Central memory CD8-positive, alpha-beta T cell (primary cell): ENCODE measurements around the gene GPRIN2.
A peak's percentile ranks its signal among the peaks of the same experiment; 100 is the strongest.

ENCODE experiments used
- ATAC-seq: fragments of 150-1000 bp; cut with Tn5 transposase; replicated peaks from 2 replicates; pipeline ENCODE4 v1.10.0; 2022; ENCODE audit warnings: mild to moderate bottlenecking, moderate FRiP score, moderate number of reproducible peaks; ENCODE audit not compliant: poor library complexity, severe bottlenecking; ENCODE audit errors: extremely low read depth
- DNase-seq, 2 donors: peaks; one replicate each; pipeline ENCODE4 v3.0.0; 2021; ENCODE audit warnings: low spot score in 2 of 2
- H3K27ac Mint-ChIP-seq: one replicate; pipeline ENCODE4 v1.8.0; 2022; ENCODE audit warnings: low read depth, mild to moderate bottlenecking, moderate library complexity, mixed read lengths
- H3K27me3 Mint-ChIP-seq: one replicate; pipeline ENCODE4 v1.8.0; 2022; ENCODE audit warnings: mixed read lengths
- H3K36me3 Mint-ChIP-seq: one replicate; pipeline ENCODE4 v1.8.0; 2022; ENCODE audit warnings: mild to moderate bottlenecking, moderate library complexity, mixed read lengths; ENCODE audit not compliant: insufficient read depth
- H3K4me1 Mint-ChIP-seq: one replicate; pipeline ENCODE4 v1.8.0; 2022; ENCODE audit warnings: mixed read lengths
- H3K4me3 Mint-ChIP-seq: one replicate; pipeline ENCODE4 v1.8.0; 2022; ENCODE audit warnings: mild to moderate bottlenecking, moderate library complexity, mixed read lengths
- H3K9me3 Mint-ChIP-seq: one replicate; pipeline ENCODE4 v1.8.0; 2022; ENCODE audit warnings: mixed read lengths

GPRIN2 gene

GRCh38 chr10:46559231-46559671 is 2.8 kb upstream of the GPRIN2 start:
- no peaks in the 10 kb centered on the region for H3K9me3 Mint-ChIP-seq
- DNase-seq (peak in 1 of 2 donors; percentile 8), ATAC-seq (no peak)
- H3K36me3 Mint-ChIP-seq = peaks cover 2% of the 10 kb centered on the region
- H3K27me3 Mint-ChIP-seq = no peaks in the 10 kb centered on the region
- H3K27ac Mint-ChIP-seq = no peak overlapping the region
- H3K4me3 Mint-ChIP-seq = no peak overlapping the region
- peaks cover 12% of the 10 kb centered on the region for H3K4me1 Mint-ChIP-seq

GRCh38 chr10:46558392-46559185 is 2.1 kb upstream of the GPRIN2 start:
- no peak overlapping the region for H3K27ac Mint-ChIP-seq
- DNase-seq (peak in 1 of 2 donors; percentile 12), ATAC-seq (no peak)
- H3K4me3 Mint-ChIP-seq = no peak overlapping the region
- H3K9me3 Mint-ChIP-seq = no peaks in the 10 kb centered on the region
- H3K4me1 Mint-ChIP-seq = peaks cover 12% of the 10 kb centered on the region
- H3K36me3 Mint-ChIP-seq = peaks cover 2% of the 10 kb centered on the region
- no peaks in the 10 kb centered on the region for H3K27me3 Mint-ChIP-seq

- peaks cover 12% of the 10 kb centered on the region for H3K4me1 Mint-ChIP-seq
- ATAC-seq (no peak), DNase-seq (peak in 1 of 2 donors; percentile 11)
- H3K27ac Mint-ChIP-seq = no peak overlapping the region
- peak overlapping the region; percentile 59 for H3K4me3 Mint-ChIP-seq
- no peaks in the 10 kb centered on the region for H3K27me3 Mint-ChIP-seq
- H3K9me3 Mint-ChIP-seq = no peaks in the 10 kb centered on the region
- peaks cover 2% of the 10 kb centered on the region for H3K36me3 Mint-ChIP-seq
Measured at GRCh38 chr10:46558122-46558391, 1.6 kb upstream of the GPRIN2 start.

- Mint-ChIP-seq H3K9me3 (no peaks in the 10 kb centered on the region), H3K4me1 (peaks cover 12% of the 10 kb centered on the region), H3K4me3 (peak overlapping the region; percentile 59), H3K36me3 (peaks cover 2% of the 10 kb centered on the region), H3K27ac (no peak overlapping the region), H3K27me3 (no peaks in the 10 kb centered on the region)
- no peak for ATAC-seq
- DNase-seq = peak; percentile 9 to 13
Measured at GRCh38 chr10:46557319-46558121, 1.1 kb upstream of the GPRIN2 start.

DNA sequence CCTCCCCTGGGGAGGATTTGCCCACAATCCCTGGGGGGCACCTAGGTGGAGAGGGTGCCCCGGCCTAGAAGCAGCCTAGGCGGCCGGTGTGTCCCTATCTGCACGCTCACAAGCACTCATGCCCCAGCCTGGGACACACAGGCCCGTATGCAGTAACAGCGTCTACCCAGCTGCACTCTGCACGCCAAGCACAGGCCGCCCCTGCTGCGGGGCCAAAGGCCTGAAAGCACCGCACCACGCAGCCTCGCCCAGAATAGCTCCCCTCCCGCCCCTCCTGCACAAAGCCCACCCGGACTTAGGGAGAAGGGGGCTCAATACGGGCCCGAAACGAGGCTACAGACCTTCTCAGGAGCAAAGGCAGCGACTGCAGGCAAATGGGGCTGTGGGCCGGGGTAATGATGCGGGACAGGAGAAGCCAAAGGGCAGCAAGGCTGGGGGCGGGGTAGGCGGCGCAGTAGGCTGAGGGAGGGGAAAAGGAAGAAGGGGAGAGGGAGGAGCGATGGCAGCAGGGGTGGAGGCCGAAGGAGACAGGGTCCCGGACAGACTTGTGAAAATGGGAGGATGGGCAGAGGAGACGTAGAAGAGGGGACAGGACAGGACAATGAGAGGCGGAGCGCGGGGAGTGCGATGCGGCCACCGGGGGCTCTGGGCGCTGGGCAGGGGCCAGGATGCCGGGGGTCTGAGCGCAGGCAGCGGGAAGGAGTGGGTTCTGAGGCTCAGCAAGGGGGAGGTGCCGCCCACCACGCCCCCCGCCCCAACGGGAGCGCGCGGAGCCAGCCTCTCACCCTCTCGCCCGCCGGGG is 544 bp downstream of the GPRIN2 start:
- DNase-seq (peak; percentile 12 to 13), ATAC-seq (no peak)
- no peak overlapping the region for H3K27ac Mint-ChIP-seq
- no peak overlapping the region for H3K4me3 Mint-ChIP-seq
- no peaks in the 10 kb centered on the region for H3K27me3 Mint-ChIP-seq
- H3K9me3 Mint-ChIP-seq = no peaks in the 10 kb centered on the region
- peaks cover 2% of the 10 kb centered on the region for H3K36me3 Mint-ChIP-seq
- H3K4me1 Mint-ChIP-seq = peaks cover 12% of the 10 kb centered on the region

DNA sequence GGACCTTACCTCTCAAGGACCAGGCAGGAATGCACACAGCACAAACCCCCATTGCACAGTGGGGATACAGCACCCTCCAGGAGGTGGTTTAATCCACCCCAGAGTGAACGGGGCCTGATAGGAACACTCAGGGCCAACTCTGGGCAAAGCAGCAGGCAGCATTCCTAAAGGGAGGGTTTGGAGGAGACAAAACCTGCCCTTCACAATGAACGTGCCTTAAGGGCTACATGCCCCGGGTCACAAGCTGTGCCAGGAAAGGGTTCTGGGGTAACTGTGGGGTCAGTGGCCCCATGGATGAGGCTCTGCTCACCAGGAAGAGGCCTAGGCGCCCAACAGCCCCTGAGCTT is 1.1 kb downstream of the GPRIN2 start:
- Mint-ChIP-seq H3K27me3 (no peaks in the 10 kb centered on the region), H3K4me3 (no peak overlapping the region), H3K27ac (no peak overlapping the region), H3K4me1 (peaks cover 12% of the 10 kb centered on the region), H3K9me3 (no peaks in the 10 kb centered on the region), H3K36me3 (peaks cover 2% of the 10 kb centered on the region)
- ATAC-seq = no peak
- peak; percentile 9 to 10 for DNase-seq

GRCh38 chr10:46554166-46554781 is 2.2 kb downstream of the GPRIN2 start:
- ATAC-seq (no peak), DNase-seq (peak; percentile 9 to 10)
- H3K27ac Mint-ChIP-seq = no peak overlapping the region
- no peak overlapping the region for H3K4me3 Mint-ChIP-seq
- H3K9me3 Mint-ChIP-seq = no peaks in the 10 kb centered on the region
- H3K36me3 Mint-ChIP-seq = peaks cover 2% of the 10 kb centered on the region
- H3K27me3 Mint-ChIP-seq = no peaks in the 10 kb centered on the region
- H3K4me1 Mint-ChIP-seq = peaks cover 12% of the 10 kb centered on the region

DNA sequence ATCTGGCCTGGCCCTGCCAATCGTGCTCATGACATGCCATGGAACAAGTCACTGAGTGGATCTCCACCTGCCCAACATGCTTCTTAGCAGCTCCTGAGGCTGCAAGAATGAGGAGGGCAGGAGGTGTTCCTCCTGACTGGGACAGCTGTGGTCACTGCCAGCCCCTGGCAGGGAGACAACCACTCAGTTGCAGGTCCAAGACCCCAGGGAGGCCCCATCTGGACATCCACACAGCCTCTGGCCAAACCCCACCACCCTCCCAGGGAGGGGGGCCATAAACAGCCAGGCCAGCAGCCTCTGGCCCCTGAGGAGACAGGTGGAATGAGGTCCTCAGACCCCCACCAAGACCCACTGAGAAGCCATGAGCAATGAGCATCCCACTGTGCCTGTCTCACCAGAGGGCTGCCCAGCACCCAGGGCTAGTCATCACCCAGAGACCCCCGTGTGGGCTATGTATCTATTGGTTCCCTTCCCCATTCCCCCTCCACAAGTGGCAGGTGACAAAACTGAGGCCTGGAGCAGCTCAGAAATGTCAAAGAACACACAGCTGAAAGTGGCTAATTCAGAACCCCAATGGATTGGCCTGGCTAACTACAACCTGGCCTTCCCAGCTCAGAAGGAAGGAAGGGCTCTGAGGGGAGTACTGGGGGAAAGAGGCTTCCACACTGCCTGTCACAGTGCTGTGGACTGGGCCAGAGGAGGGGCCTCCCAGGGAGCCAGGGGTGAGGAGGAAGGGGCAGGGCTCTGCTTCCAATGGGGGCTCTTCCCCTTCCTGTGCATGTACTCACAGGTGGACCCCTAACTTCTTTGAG is 3.0 kb downstream of the GPRIN2 start:
- H3K4me1 Mint-ChIP-seq = peaks cover 12% of the 10 kb centered on the region
- no peaks in the 10 kb centered on the region for H3K27me3 Mint-ChIP-seq
- H3K27ac Mint-ChIP-seq = no peak overlapping the region
- H3K36me3 Mint-ChIP-seq = peaks cover 2% of the 10 kb centered on the region
- H3K4me3 Mint-ChIP-seq = no peak overlapping the region
- no peaks in the 10 kb centered on the region for H3K9me3 Mint-ChIP-seq
- ATAC-seq (no peak), DNase-seq (peak; percentile 10 to 12)

GRCh38 chr10:46552526-46553237 is 3.8 kb downstream of the GPRIN2 start:
- no peak for ATAC-seq
- Mint-ChIP-seq H3K36me3 (peaks cover 2% of the 10 kb centered on the region), H3K27me3 (no peaks in the 10 kb centered on the region), H3K9me3 (no peaks in the 10 kb centered on the region), H3K4me3 (no peak overlapping the region), H3K27ac (no peak overlapping the region), H3K4me1 (peaks cover 9% of the 10 kb centered on the region)
- peak; percentile 10 to 12 for DNase-seq

DNA sequence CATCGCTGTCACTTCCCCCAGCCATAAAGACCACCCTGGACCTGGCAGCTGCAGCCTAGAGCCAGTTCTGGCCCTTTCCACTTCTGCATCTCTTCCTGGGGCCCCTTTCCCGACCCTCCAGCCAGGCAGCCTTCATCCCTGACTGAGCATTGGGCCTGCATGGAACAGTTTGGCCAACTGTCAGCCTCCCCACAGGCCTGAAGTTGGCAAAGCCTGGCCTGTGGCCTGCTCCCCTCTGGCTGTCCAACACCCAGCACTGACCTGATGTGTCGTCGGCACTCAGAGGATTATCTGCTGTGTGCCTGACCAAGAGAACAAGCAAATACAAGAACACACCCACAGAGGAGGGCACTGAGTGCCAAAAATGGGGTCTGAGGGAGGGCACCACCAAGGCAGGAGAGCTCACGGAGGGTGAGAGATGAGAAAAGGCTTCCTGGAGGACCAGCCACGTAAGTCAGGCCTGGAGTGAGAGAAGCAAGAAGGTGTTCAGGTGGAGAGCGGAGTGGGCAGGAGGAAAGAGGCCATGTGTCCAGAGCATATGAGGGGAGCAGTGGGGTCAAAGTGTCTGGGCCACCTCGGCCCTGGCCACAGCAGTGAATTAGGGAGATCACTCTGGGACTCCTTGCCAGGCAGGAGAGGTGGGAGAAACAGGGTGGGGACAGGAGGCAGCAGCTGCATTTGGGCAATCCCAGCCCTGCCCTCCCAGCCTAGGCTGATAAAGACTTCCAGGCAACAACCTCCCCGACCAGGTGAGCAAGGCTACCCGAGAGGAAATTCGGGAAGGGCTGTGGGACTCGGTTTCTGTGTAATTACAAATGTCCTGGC is 4.5 kb downstream of the GPRIN2 start:
- ATAC-seq (no peak), DNase-seq (peak; percentile 11 to 12)
- H3K27ac Mint-ChIP-seq = no peak overlapping the region
- H3K4me1 Mint-ChIP-seq = peaks cover 2% of the 10 kb centered on the region
- no peak overlapping the region for H3K4me3 Mint-ChIP-seq
- H3K9me3 Mint-ChIP-seq = no peaks in the 10 kb centered on the region
- H3K27me3 Mint-ChIP-seq = no peaks in the 10 kb centered on the region
- no peaks in the 10 kb centered on the region for H3K36me3 Mint-ChIP-seq
